B cell (primary cell): ENCODE results near the gene OR2AG1. TPM values are rescaled to one million over a fixed set of nuclear protein-coding genes. Genes with fewer than 3 reads are reported as not detected.

Source experiments
- ATAC-seq: fragments of 200-7000 bp; cut with Tn5 transposase; one replicate; pipeline ENCODE4 v1.10.0; 2021; ENCODE audit warnings: low read depth, mild to moderate bottlenecking, moderate number of reproducible peaks, moderate library complexity
- CTCF ChIA-PET: fragments of 350-600 bp; sonication (Branson Sonifier 250); formaldehyde crosslinking; loops from one replicate; lab custom pipeline; 2021; ENCODE audit warnings: antibody characterized with exemption, inconsistent platforms; lab: Charles Lee
- POLR2A ChIA-PET: fragments of 350-600 bp; sonication (Branson Sonifier 250); formaldehyde crosslinking; loops from one replicate; lab custom pipeline; 2021; ENCODE audit warnings: antibody characterized with exemption; lab: Charles Lee
- DNase-seq: peaks from one replicate; pipeline ENCODE4 v3.0.0; 2013
- H2AFZ ChIP-seq: 2 replicates; pipeline ENCODE4 v1.6.1; 2012; ENCODE audit warnings: mild to moderate bottlenecking, low read depth, low read length; ENCODE audit not compliant: insufficient read depth, poor library complexity, severe bottlenecking
- H3K27ac ChIP-seq, 2 donors: 1 replicate in 1 of 2; 2 replicates in 1 of 2; pipeline ENCODE4 v1.5.1; 2012 to 2013; ENCODE audit warnings: low read length in 2 of 2, mild to moderate bottlenecking in 2 of 2, moderate library complexity in 1 of 2
- H3K27me3 ChIP-seq, 4 experiments: fragments of 200-600 bp in 1 of 4; sonication (generic) in 1 of 4; replicated peaks in 1 of 4; 1 replicate in 2 of 4; 2 replicates in 2 of 4; pipeline versions ENCODE4 v1.6.1 to v1.7.0; 2013 to 2016; ENCODE audit warnings: low read length in 3 of 4, mild to moderate bottlenecking in 2 of 4, mixed read lengths in 1 of 4, moderate library complexity in 1 of 4; ENCODE audit not compliant: insufficient read depth in 4 of 4, control insufficient read depth in 3 of 4; ENCODE audit errors: control extremely low read depth in 1 of 4
- H3K36me3 ChIP-seq, 2 experiments: replicated peaks in 1 of 2; 1 replicate in 1 of 2; 2 replicates in 1 of 2; pipeline versions ENCODE4 v1.6.1 to v1.7.1; 2013; ENCODE audit warnings: low read length in 1 of 2; ENCODE audit not compliant: insufficient read depth in 2 of 2, control insufficient read depth in 1 of 2; ENCODE audit errors: control extremely low read depth in 1 of 2, extremely low read depth in 1 of 2
- H3K4me1 ChIP-seq, 2 donors: fragments of 200-600 bp in 1 of 2; sonication (generic) in 1 of 2; 1 replicate in 1 of 2; 2 replicates in 1 of 2; pipeline versions ENCODE4 v1.5.1 to v1.6.1; 2013 to 2017; ENCODE audit warnings: low read length in 2 of 2; ENCODE audit not compliant: control insufficient read depth in 2 of 2, insufficient read depth in 2 of 2
- H3K4me2 ChIP-seq: replicated peaks from 2 replicates; pipeline ENCODE3; 2012; ENCODE audit warnings: mild to moderate bottlenecking, low read depth, low read length; ENCODE audit not compliant: poor library complexity, severe bottlenecking
- H3K4me3 ChIP-seq, 5 experiments: fragments of 200-600 bp in 1 of 5; sonication (generic) in 1 of 5; 1 replicate in 3 of 5; 2 replicates in 2 of 5; pipeline versions ENCODE4 v1.5.1 to v1.7.0; 2011 to 2016; ENCODE audit warnings: low read length in 4 of 5, mild to moderate bottlenecking in 4 of 5, low read depth in 2 of 5, control low read depth in 1 of 5, moderate library complexity in 1 of 5; ENCODE audit not compliant: insufficient read depth in 1 of 5; ENCODE audit errors: control extremely low read depth in 1 of 5, extremely low read depth in 1 of 5
- H3K79me2 ChIP-seq: fragments of 200-600 bp; sonication (generic); one replicate; pipeline ENCODE4 v1.6.0; 2016; ENCODE audit warnings: low read length; ENCODE audit not compliant: control insufficient read depth, insufficient read depth
- H3K9ac ChIP-seq: fragments of 200-600 bp; sonication (generic); 2 replicates; pipeline ENCODE4 v1.6.1; 2017; ENCODE audit warnings: mild to moderate bottlenecking, low read length, moderate library complexity
- H3K9me3 ChIP-seq, 3 donors: one replicate each; pipeline versions ENCODE4 v1.6.1 to v1.7.1; 2013; ENCODE audit warnings: low read length in 2 of 3; ENCODE audit not compliant: control insufficient read depth in 2 of 3, insufficient read depth in 1 of 3; ENCODE audit errors: control extremely low read depth in 1 of 3
- H4K20me1 ChIP-seq: 2 replicates; pipeline ENCODE4 v1.6.0; 2012; ENCODE audit warnings: mild to moderate bottlenecking, low read length; ENCODE audit not compliant: insufficient read depth, control insufficient read depth, poor library complexity, severe bottlenecking
- H3K27ac Mint-ChIP-seq: one replicate; pipeline ENCODE4 v1.8.0; 2021; ENCODE audit warnings: mixed read lengths
- H3K27me3 Mint-ChIP-seq: one replicate; pipeline ENCODE4 v1.8.0; 2021; ENCODE audit warnings: mixed read lengths
- H3K4me1 Mint-ChIP-seq: one replicate; pipeline ENCODE4 v1.8.0; 2021; ENCODE audit warnings: mixed read lengths
- H3K4me3 Mint-ChIP-seq: one replicate; pipeline ENCODE4 v1.8.0; 2021; ENCODE audit warnings: mixed read lengths
- H3K9me3 Mint-ChIP-seq: one replicate; pipeline ENCODE4 v1.8.0; 2022; ENCODE audit warnings: mixed read lengths; ENCODE audit not compliant: insufficient read depth
- EZH2 ChIP-seq: IDR thresholded peaks from 2 replicates; pipeline ENCODE4 v1.6.1; 2012; ENCODE audit warnings: borderline replicate concordance, low read depth, mild to moderate bottlenecking, moderate library complexity, low read length; ENCODE audit not compliant: insufficient read depth, poor library complexity, severe bottlenecking
- WGBS: methylation state at CpG from one replicate; pipeline ENCODE4 v1.1.5; 2013; ENCODE audit warnings: missing lambda C conversion rate; ENCODE audit not compliant: insufficient coverage; 5-methylcytosine and 5-hydroxymethylcytosine counted together
- intact Hi-C: fragments of 100-400 bp; cut with micrococcal nuclease; formaldehyde crosslinking; loops from one replicate; pipeline ENCODE4 v1.10.0; 2022
- polyA plus RNA-seq: library from polyadenylated mRNA; depleted of rRNA; stranded (reverse); fragments of >200 nt; gene quantifications from 2 replicates; pipeline ENCODE4 v1.2.3, GENCODE V29; 2012
- total RNA-seq, 2 donors: library from RNA; stranded (reverse); fragments of 120-200 nt in 1 of 2; gene quantifications; 1 replicate in 1 of 2; 2 replicates in 1 of 2; pipeline versions ENCODE4 v1.2.3 to v1.2.4, GENCODE V29; 2013 to 2022
- TF ChIP-seq, protein P1 (sequence below): fragments of 200-600 bp; IDR thresholded peaks from one replicate; pipeline ENCODE4 v1.8.0; 2022; ENCODE audit warnings: antibody characterized with exemption, mild to moderate bottlenecking

OR2AG1 gene
- total and polyA plus RNA-seq, 2 donors (not counting 1 experiment from before 2014, with no cell fraction given), result not detected

- ATAC-seq (no peak), DNase-seq (no peak)
- CTCF ChIA-PET, result interaction anchor here (0.7 to 18.2 kb wide), 11 partner anchors 9 to 89 kb away, joined by 3 to 760 read pairs (median 7); no protein-coding TSS in a partner anchor
- Histone ChIP-seq H3K79me2 (peaks cover 80% of the 10 kb centered on the region), H3K4me1 (peaks cover 39 to 46% of the 10 kb centered on the region in 2 donors), H3K27me3 (no peaks in the 10 kb centered on the region), H3K9ac (no peak overlapping the region), H3K4me3 (no peak overlapping the region), H3K36me3 (peaks cover 0 to 45% of the 10 kb centered on the region in 2 experiments), H2AFZ (no peak overlapping the region), H3K9me3 (no peaks in the 10 kb centered on the region), H3K27ac (peak overlapping the region in 1 of 2 donors; percentile 72), H4K20me1 (peaks cover 62% of the 10 kb centered on the region), H3K4me2 (no peak overlapping the region)
- Mint-ChIP-seq H3K4me1 (peaks cover 64% of the 10 kb centered on the region), H3K4me3 (no peak overlapping the region), H3K27me3 (no peaks in the 10 kb centered on the region), H3K9me3 (no peaks in the 10 kb centered on the region), H3K27ac (peak overlapping the region; percentile 4)
- WGBS, result 29% methylated on average over 1 of the region's 3 CpGs
- intact Hi-C loops, result no loop called here
- POLR2A ChIA-PET, result interaction anchor here (1.5 kb wide), 1 partner anchor 21 kb away, joined by 3 read pairs; no protein-coding TSS in a partner anchor
- TF ChIP-seq, protein P1, sequence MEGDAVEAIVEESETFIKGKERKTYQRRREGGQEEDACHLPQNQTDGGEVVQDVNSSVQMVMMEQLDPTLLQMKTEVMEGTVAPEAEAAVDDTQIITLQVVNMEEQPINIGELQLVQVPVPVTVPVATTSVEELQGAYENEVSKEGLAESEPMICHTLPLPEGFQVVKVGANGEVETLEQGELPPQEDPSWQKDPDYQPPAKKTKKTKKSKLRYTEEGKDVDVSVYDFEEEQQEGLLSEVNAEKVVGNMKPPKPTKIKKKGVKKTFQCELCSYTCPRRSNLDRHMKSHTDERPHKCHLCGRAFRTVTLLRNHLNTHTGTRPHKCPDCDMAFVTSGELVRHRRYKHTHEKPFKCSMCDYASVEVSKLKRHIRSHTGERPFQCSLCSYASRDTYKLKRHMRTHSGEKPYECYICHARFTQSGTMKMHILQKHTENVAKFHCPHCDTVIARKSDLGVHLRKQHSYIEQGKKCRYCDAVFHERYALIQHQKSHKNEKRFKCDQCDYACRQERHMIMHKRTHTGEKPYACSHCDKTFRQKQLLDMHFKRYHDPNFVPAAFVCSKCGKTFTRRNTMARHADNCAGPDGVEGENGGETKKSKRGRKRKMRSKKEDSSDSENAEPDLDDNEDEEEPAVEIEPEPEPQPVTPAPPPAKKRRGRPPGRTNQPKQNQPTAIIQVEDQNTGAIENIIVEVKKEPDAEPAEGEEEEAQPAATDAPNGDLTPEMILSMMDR, result no peak
- TF ChIP-seq EZH2, result no peak
Measured at GRCh38 chr11:6736495-6737121, 46.2 kb upstream of the OR2AG1 start.
